ENCODE measurements around the gene ITGAD. TPM values are rescaled to one million over a fixed set of nuclear protein-coding genes. Genes with fewer than 3 reads are reported as not detected.

The ITGAD gene
- total RNA-seq, 1 experiment from 2014 or later: not detected

DNA sequence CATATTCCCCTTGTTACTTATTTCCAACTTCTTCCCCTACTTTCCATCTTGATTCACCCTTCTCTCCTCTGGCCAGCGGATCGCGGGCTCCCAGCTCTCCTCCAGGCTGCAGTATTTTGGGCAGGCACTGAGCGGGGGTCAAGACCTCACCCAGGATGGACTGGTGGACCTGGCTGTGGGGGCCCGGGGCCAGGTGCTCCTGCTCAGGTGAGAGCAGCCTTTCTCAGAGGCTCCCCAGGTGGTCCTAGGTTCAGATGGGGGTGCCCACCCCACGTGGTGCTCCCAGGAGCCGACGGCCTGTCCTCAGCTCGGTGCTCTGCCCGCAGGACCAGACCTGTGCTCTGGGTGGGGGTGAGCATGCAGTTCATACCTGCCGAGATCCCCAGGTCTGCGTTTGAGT, 22.1 kb upstream of the ITGAD start (continued):
- TF ChIP-seq ELF4 (CRISPR knock-in tag; IDR thresholded peaks at IDR 0.05; ENCODE audit: low read depth): no peak
- TF ChIP-seq NFYB (CRISPR knock-in tag; conservative IDR thresholded peaks at IDR 0.05; ENCODE audit: low read depth): no peak
- TF ChIP-seq, protein P1, sequence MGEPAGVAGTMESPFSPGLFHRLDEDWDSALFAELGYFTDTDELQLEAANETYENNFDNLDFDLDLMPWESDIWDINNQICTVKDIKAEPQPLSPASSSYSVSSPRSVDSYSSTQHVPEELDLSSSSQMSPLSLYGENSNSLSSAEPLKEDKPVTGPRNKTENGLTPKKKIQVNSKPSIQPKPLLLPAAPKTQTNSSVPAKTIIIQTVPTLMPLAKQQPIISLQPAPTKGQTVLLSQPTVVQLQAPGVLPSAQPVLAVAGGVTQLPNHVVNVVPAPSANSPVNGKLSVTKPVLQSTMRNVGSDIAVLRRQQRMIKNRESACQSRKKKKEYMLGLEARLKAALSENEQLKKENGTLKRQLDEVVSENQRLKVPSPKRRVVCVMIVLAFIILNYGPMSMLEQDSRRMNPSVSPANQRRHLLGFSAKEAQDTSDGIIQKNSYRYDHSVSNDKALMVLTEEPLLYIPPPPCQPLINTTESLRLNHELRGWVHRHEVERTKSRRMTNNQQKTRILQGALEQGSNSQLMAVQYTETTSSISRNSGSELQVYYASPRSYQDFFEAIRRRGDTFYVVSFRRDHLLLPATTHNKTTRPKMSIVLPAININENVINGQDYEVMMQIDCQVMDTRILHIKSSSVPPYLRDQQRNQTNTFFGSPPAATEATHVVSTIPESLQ (CRISPR knock-in tag; IDR thresholded peaks at IDR 0.05): no peak
- no peak for TF ChIP-seq ZNF219 (CRISPR knock-in tag; IDR thresholded peaks at IDR 0.05; ENCODE audit: borderline replicate concordance)
- TF ChIP-seq OVOL2 (CRISPR knock-in tag; IDR thresholded peaks at IDR 0.05; ENCODE audit: borderline replicate concordance): no peak
- no peak for TF ChIP-seq FOXK1 (CRISPR knock-in tag; IDR thresholded peaks at IDR 0.05)
- no peak for TF ChIP-seq JUN (CRISPR knock-in tag; IDR thresholded peaks at IDR 0.05)

DNA sequence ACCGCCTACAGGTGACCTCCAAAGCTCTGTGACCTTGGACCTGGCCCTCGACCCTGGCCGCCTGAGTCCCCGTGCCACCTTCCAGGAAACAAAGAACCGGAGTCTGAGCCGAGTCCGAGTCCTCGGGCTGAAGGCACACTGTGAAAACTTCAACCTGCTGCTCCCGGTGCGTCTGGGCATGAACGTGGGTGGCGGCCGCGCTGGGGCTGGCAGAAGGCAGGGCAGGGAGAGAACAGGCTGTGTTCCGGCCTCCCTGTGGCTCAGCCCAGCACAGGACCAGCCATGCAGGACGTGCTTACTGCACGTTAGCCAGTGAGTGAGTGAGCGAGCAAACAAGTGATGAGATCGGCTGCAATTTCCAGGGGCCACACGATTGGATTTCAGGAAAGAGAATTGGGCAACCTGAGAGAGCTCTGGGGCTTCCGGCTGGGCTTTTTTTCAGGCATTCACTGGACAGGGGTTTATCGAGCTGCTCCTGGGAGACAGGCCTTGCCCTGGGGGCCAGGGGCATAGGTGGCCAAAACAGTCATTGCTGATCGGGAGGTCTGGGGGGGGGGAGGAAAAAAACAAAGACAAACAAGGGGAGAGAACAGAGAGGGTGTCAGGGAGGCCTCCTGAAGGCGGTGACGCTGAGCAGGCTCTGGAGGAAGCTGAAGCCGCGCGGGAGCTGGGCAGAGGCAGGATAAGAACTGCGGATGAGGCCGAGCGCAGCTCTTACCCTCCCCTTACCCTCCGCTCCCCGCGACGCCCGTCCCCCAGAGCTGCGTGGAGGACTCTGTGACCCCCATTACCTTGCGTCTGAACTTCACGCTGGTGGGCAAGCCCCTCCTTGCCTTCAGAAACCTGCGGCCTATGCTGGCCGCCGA, 21.3 kb upstream of the ITGAD start:
- no peak overlapping the region for H3K27ac Mint-ChIP-seq
- H3K4me1 Mint-ChIP-seq: no peaks in the 10 kb centered on the region
- DNase-seq (ENCODE audit: low spot score) (no peak), ATAC-seq (no peak)
- peaks cover 24% of the 10 kb centered on the region for H3K9me3 Mint-ChIP-seq
- H3K4me3 Mint-ChIP-seq: no peak overlapping the region
- H3K36me3 Mint-ChIP-seq: no peaks in the 10 kb centered on the region
- ChIA-PET CTCF (interaction anchor here (0.7 to 1.2 kb wide), 2 partner anchors 10 to 17 kb away, joined by 5 to 7 read pairs; partner anchors contain the start of gene ITGAX), POLR2A (interaction anchor here (0.6 to 0.7 kb wide), 3 partner anchors 40 to 450 kb away, joined by 3 to 5 read pairs (median 3); partner anchors contain the start of gene FUS)
- H3K27me3 Mint-ChIP-seq (ENCODE audit: low read depth): peaks cover 15% of the 10 kb centered on the region
- TF ChIP-seq, protein P2, sequence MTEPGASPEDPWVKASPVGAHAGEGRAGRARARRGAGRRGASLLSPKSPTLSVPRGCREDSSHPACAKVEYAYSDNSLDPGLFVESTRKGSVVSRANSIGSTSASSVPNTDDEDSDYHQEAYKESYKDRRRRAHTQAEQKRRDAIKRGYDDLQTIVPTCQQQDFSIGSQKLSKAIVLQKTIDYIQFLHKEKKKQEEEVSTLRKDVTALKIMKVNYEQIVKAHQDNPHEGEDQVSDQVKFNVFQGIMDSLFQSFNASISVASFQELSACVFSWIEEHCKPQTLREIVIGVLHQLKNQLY (CRISPR knock-in tag; IDR thresholded peaks at IDR 0.05): no peak
- no peak for TF ChIP-seq HMGA2 (CRISPR knock-in tag; IDR thresholded peaks at IDR 0.05)
- peak; percentile 87 for TF ChIP-seq GABPB1 (CRISPR knock-in tag; IDR thresholded peaks at IDR 0.05)

DNA sequence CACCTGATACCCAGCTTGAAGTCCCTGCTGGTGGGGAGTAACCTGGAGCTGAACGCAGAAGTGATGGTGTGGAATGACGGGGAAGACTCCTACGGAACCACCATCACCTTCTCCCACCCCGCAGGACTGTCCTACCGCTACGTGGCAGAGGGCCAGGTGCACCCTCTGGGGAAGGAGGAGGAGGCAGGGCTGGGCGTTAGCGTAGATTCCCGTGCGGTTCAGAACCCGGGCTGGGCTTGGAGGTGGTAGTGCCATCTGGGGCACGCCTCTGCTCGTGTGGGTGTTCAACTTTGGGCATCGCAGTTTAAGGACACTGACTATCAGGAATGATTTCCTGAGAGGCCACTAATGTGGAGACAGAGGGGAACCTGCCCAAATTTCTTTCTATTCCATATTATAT, 19.9 kb upstream of the ITGAD start:
- ChIA-PET POLR2A (no interaction called here), CTCF (no interaction called here)
- Mint-ChIP-seq H3K4me3 (no peak overlapping the region), H3K4me1 (no peaks in the 10 kb centered on the region), H3K27ac (no peak overlapping the region), H3K9me3 (peaks cover 19% of the 10 kb centered on the region), H3K27me3 (ENCODE audit: low read depth) (peaks cover 14% of the 10 kb centered on the region), H3K36me3 (no peaks in the 10 kb centered on the region)
- TF ChIP-seq, protein P3, sequence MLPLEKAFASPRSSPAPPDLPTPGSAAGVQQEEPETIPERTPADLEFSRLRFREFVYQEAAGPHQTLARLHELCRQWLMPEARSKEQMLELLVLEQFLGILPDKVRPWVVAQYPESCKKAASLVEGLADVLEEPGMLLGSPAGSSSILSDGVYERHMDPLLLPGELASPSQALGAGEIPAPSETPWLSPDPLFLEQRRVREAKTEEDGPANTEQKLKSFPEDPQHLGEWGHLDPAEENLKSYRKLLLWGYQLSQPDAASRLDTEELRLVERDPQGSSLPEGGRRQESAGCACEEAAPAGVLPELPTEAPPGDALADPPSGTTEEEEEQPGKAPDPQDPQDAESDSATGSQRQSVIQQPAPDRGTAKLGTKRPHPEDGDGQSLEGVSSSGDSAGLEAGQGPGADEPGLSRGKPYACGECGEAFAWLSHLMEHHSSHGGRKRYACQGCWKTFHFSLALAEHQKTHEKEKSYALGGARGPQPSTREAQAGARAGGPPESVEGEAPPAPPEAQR (CRISPR knock-in tag; IDR thresholded peaks at IDR 0.05): no peak
- TF ChIP-seq STAT6 (CRISPR knock-in tag; conservative IDR thresholded peaks at IDR 0.05; ENCODE audit: low read depth): no peak
- no peak for TF ChIP-seq NFATC4 (CRISPR knock-in tag; IDR thresholded peaks at IDR 0.05)
- TF ChIP-seq NFE2L1 (CRISPR knock-in tag; IDR thresholded peaks at IDR 0.05): no peak
- TF ChIP-seq CREM (CRISPR knock-in tag; IDR thresholded peaks at IDR 0.05): no peak
- TF ChIP-seq SOX15 (CRISPR knock-in tag; IDR thresholded peaks at IDR 0.05): no peak
- TF ChIP-seq SMAD4 (CRISPR knock-in tag; IDR thresholded peaks at IDR 0.05): no peak
- no peak for DNase-seq (ENCODE audit: low spot score)
- ATAC-seq: no peak
